Measurements from ENCODE around the gene BCL2L14.
A peak's percentile ranks its signal among the peaks of the same experiment; 100 is the strongest.

BCL2L14 gene, protein sequence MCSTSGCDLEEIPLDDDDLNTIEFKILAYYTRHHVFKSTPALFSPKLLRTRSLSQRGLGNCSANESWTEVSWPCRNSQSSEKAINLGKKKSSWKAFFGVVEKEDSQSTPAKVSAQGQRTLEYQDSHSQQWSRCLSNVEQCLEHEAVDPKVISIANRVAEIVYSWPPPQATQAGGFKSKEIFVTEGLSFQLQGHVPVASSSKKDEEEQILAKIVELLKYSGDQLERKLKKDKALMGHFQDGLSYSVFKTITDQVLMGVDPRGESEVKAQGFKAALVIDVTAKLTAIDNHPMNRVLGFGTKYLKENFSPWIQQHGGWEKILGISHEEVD

DNA sequence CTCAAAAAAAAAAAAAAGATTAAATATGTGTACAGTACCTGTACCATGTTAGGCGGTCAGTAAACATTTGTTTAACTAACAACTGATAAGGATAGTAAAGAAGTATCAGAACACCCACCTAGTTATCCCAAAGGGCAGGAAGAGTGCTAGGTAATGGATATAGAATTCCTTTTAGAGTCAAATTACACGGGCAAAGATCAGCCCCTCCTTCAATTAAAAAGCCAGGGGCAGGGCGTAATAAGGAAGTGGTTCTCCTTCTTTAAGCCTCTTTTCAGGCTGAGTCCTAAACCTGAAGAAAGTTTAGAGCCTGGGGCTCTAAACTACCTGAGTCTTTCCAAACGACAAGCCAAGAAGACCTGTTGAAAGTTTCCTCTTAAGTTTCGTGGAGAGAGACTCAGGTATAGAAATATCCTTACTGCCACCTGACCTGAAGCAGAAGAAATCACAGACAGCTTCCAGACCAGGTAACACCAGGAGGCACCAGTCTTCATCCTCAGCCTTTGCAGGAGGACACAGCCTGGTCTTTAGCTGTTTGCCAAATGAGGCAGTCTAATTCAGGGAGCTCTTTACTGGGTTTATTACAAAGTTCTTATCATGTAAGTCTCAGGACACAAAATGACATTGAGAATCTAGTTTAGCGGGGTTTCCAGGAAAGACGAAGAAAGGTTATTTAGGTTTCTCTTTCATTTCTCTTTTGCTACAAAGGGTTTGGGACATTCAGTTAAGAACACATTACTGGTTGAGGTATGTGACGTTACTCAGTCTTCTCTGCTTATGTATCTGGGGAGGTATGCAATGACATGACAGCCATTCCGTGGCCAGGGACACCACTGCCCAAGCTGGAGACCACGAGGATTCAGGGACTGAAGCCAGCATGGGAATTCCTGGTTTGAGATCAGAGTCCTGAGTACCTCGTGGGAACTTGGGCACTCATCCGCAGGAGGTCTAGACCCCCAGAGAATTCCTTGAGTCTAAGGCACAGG, at the start of gene BCL2L14:
BCL2L14 (plus strand) TSS at position 266 of the 983 bp plus-strand sequence. CDS start 8,367 bp downstream, outside the sequence.
- no peak for TF ChIP-seq GATA1 (IDR thresholded peaks at IDR 0.05; ENCODE audit: low read depth, low read length)
- TF ChIP-seq POLR2A (IDR thresholded peaks at IDR 0.05; ENCODE audit: low read length) = no peak
- no peak for DNase-seq

GRCh38 chr12:12022306-12022936, 48.3 kb upstream of the BCL2L14 start:
- no peak for TF ChIP-seq POLR2A (IDR thresholded peaks at IDR 0.05; ENCODE audit: low read length)
- no peak for TF ChIP-seq GATA1 (IDR thresholded peaks at IDR 0.05; ENCODE audit: low read depth, low read length)
- DNase-seq = no peak

DNA sequence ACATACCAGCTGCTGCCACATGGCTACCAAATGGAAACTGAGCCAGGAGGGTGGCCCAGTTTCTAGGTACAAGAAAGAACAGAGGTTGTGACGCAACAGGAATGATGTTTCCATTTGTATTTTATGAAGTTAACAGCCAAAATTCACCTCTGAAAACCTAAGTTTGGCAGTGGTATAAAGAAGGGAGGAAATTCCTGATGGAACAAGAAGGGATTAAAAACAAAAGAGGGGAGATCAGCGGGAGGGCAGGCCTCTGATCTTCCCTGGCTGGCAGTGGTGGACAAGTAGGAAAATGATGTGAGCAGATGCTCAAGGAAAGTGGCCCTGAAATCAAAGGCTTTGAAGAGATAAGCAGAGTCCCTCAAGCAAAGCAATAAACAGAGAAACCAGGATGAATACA, 47.3 kb upstream of the BCL2L14 start:
- TF ChIP-seq POLR2A (IDR thresholded peaks at IDR 0.05; ENCODE audit: low read length) (no peak), GATA1 (IDR thresholded peaks at IDR 0.05; ENCODE audit: low read depth, low read length) (no peak)

DNA sequence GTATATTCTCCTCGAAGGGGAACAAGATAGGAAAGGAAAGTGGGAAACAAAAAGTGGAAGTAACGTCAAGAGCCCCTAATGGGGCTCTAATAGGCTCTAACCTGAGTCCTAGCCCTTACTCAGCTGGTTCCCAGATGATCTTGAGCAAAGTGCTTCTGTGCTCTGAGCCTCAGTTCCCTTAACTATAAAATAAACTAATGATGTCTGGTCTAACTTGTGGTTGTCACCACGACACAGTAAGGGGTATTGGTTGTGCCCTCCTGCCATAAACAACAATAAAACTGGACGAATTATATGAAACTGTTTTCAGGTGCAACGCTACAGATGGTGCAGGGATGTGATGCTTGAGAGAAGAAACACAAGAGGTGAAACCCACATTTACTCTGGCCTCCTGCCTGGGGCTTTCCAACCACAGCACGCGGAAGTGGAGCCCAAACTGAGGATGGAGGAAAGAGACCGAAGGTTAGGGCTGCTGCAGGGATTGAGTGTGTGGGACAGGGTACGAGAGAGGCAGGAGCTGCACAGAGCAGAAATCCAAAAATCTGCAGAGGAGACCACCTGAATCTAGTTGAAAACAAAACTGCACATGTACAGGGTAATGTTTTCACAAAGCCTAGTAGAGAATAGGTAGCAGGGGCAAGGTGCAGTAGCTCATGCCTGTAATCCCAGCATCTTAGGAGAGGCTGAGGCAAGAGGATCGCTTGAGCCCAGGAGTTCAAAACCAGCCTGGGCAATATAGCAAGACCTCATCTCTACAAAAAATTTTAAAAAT, 45.6 kb upstream of the BCL2L14 start:
- DNase-seq = no peak

More for the DNA sequence above, 47.3 kb upstream of the BCL2L14 start:
- DNase-seq = no peak

DNA sequence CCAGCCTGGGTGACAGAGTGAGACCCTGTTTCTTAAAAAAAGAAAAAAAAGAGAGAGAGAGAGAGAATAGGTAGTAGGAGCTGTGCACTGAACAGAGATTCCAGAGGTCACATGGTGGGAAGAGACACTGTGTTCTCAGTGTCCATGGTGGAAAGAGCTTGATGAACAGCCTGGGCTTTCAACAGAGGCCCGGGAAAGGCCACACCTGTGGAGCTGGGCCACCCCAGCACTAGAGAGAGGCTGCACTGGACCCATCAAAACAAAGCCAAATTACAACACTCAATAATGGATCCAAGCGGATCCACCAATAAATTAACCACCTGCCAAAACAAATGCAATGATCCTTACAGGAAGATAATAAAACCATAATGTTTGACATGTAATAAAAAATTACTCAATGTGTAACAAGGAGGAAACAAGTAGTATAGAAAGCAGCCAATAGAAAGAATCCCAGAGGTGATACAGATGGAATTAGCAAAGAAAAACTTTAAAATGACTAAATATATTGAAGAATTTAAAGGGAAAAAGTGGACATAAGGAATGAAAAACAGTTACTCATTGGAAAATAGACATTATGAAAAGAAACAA, 44.8 kb upstream of the BCL2L14 start:
- DNase-seq = no peak
- TF ChIP-seq GATA1 (IDR thresholded peaks at IDR 0.05; ENCODE audit: low read depth, low read length) (no peak), POLR2A (IDR thresholded peaks at IDR 0.05; ENCODE audit: low read length) (no peak)

More for the DNA sequence above, 45.6 kb upstream of the BCL2L14 start:
- no peak for TF ChIP-seq GATA1 (IDR thresholded peaks at IDR 0.05; ENCODE audit: low read depth, low read length)
- no peak for TF ChIP-seq POLR2A (IDR thresholded peaks at IDR 0.05; ENCODE audit: low read length)

GRCh38 chr12:12028668-12029402, 41.9 kb upstream of the BCL2L14 start:
- DNase-seq = no peak
- TF ChIP-seq POLR2A (IDR thresholded peaks at IDR 0.05; ENCODE audit: low read length) (no peak), GATA1 (IDR thresholded peaks at IDR 0.05; ENCODE audit: low read depth, low read length) (no peak)

DNA sequence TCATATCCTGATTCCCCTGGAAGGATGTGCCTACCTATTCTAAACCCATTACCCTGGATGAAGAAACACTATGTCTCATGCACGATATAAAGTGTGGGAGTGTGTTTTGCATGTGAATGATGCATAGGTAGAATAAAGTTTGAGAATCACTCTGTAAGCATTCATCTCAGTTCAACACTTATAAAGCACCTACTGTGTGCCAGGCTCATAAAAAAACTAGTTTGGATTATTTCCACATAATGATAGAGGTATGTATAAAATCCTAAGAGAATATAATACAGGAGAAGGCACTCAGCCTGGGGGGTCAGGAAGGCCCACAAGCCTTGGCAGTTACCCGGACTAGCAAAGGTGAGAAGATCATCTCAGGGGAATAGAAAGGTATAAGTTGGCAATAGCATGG, 41.1 kb upstream of the BCL2L14 start:
- no peak for TF ChIP-seq GATA1 (IDR thresholded peaks at IDR 0.05; ENCODE audit: low read depth, low read length)
- TF ChIP-seq POLR2A (IDR thresholded peaks at IDR 0.05; ENCODE audit: low read length) = no peak
- DNase-seq = no peak

GRCh38 chr12:12032260-12032791, 38.4 kb upstream of the BCL2L14 start:
- TF ChIP-seq GATA1 (IDR thresholded peaks at IDR 0.05; ENCODE audit: low read depth, low read length) (no peak), POLR2A (IDR thresholded peaks at IDR 0.05; ENCODE audit: low read length) (no peak)
- DNase-seq = no peak

DNA sequence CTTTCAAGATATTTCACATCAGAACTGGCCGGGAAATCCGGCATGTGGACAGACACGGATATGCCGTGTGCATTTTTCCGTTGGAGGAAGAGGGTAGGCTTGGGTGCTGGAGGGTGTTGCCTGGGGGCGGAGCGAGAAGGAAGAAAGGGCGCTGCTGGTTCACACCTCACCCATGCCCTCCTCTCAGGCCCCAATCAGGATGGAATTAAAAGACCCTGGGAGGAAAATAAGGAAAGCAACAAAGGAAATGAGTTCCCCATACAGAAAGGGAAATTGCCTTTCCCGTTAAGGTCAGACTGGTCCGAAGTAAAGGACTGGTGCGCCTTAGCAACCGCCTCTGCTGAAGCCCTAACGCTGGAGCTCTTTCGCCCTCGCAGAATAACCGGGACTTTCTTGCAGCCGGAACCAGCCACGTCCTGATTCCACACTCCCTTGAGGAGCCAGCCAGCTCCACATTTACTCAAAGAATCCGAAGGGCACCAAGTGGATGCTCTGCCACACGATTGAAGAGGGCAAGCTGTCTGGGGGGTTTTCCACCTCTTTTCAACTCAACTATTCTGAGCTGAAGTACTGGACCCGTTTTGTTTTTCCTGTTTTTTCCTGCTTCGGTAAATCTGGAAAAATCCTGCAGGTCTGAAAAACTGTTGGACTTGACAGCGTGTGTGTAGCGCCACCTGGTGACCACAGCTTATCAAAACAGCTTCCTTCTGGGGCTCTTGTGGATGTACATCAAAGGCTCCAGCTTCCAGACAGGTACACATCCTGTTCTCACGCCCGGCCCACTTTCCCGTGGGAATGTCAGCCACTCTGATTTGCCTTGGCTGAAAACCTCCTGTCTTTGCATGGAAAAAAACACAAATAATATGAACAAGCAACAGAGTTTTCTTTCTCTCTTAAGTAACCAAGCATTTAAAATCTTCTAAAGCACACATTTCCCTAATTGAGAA, 37.6 kb upstream of the BCL2L14 start:
- peak; percentile 57 to 77 for DNase-seq

GRCh38 chr12:12033824-12034223, 36.9 kb upstream of the BCL2L14 start:
- DNase-seq = no peak
- TF ChIP-seq POLR2A (IDR thresholded peaks at IDR 0.05; ENCODE audit: low read length) = no peak
- TF ChIP-seq GATA1 (IDR thresholded peaks at IDR 0.05; ENCODE audit: low read depth, low read length) = no peak

More for the DNA sequence above, 37.6 kb upstream of the BCL2L14 start:
- TF ChIP-seq POLR2A (IDR thresholded peaks at IDR 0.05; ENCODE audit: low read length) (no peak), GATA1 (IDR thresholded peaks at IDR 0.05; ENCODE audit: low read depth, low read length) (no peak)

GRCh38 chr12:12034344-12034743, 36.4 kb upstream of the BCL2L14 start:
- no peak for TF ChIP-seq GATA1 (IDR thresholded peaks at IDR 0.05; ENCODE audit: low read depth, low read length)
- no peak for TF ChIP-seq POLR2A (IDR thresholded peaks at IDR 0.05; ENCODE audit: low read length)
- no peak for DNase-seq
